Measurements from ENCODE around the gene NPS.

- no peak for TF ChIP-seq BCL11A (tag by site-specific recombination; IDR thresholded peaks at IDR 0.05; ENCODE audit: low read depth)
- no peak for TF ChIP-seq YY1 (tag by site-specific recombination; IDR thresholded peaks at IDR 0.05)
- TF ChIP-seq BCL11B (tag by site-specific recombination; IDR thresholded peaks at IDR 0.05; ENCODE audit: low read depth): no peak
- no peak for TF ChIP-seq HOXA7 (CRISPR knock-in tag; IDR thresholded peaks at IDR 0.05; ENCODE audit: borderline replicate concordance)
- no peak for TF ChIP-seq CTCF (tag by site-specific recombination; IDR thresholded peaks at IDR 0.05)
- no peak for TF ChIP-seq TCF7L2 (IDR thresholded peaks at IDR 0.05; ENCODE audit: borderline replicate concordance, low read depth, low read length)
- TF ChIP-seq ZNF792 (tag by site-specific recombination; IDR thresholded peaks at IDR 0.05): no peak
- TF ChIP-seq ZBTB10 (tag by site-specific recombination; IDR thresholded peaks at IDR 0.05): no peak
- no peak for TF ChIP-seq KLF9 (tag by site-specific recombination; IDR thresholded peaks at IDR 0.05; ENCODE audit: low read depth)
- no peak for TF ChIP-seq ZNF248 (tag by site-specific recombination; IDR thresholded peaks at IDR 0.05)
These were observed 21.2 kb upstream of the NPS start for GRCh38 chr10:127527891-127528290.

Measured in HEK293 (cell line).